Measurements from ENCODE around the gene TMEM175. TPM values are rescaled to one million over a fixed set of nuclear protein-coding genes. Genes with fewer than 3 reads are reported as not detected.

The TMEM175 gene
- total and polyA plus RNA-seq, 2 donors (not counting 1 experiment from before 2014, with no cell fraction given): 44.4 to 432 TPM

GRCh38 chr4:978957-979701, 46.9 kb downstream of the TMEM175 start:
- Mint-ChIP-seq H3K27me3 (no peaks in the 10 kb centered on the region), H3K4me1 (no peaks in the 10 kb centered on the region), H3K4me3 (no peak overlapping the region), H3K27ac (no peak overlapping the region), H3K9me3 (ENCODE audit: insufficient read depth) (no peaks in the 10 kb centered on the region)
- H3K9me3 ChIP-seq (ENCODE audit: control extremely low read depth in 1 of 3, control insufficient read depth in 2 of 3, insufficient read depth in 1 of 3, low read length in 2 of 3): peaks cover 0 to 14% (median 0%) of the 10 kb centered on the region in 3 donors
- no peaks in the 10 kb centered on the region for H3K27me3 ChIP-seq (replicated peaks in 1 of 4; ENCODE audit: control extremely low read depth in 1 of 4, control insufficient read depth in 3 of 4, insufficient read depth in 4 of 4, low read length in 3 of 4)
- ChIA-PET CTCF (no interaction called here), POLR2A (no interaction called here)
- no peaks in the 10 kb centered on the region for H3K36me3 ChIP-seq (replicated peaks in 1 of 2; ENCODE audit: control extremely low read depth in 1 of 2, control insufficient read depth in 1 of 2, extremely low read depth in 1 of 2, insufficient read depth in 2 of 2, low read length in 1 of 2)
- H3K27ac ChIP-seq (ENCODE audit: low read length in 2 of 2): no peak overlapping the region
- intact Hi-C loops (cut with micrococcal nuclease): no loop called here
- H3K79me2 ChIP-seq (ENCODE audit: control insufficient read depth, insufficient read depth, low read length): peaks cover 6% of the 10 kb centered on the region
- H3K4me1 ChIP-seq (ENCODE audit: control insufficient read depth in 2 of 2, insufficient read depth in 2 of 2, low read length in 2 of 2): no peaks in the 10 kb centered on the region
- H4K20me1 ChIP-seq (ENCODE audit: control insufficient read depth, insufficient read depth, low read length, poor library complexity, severe bottlenecking): peaks cover 2% of the 10 kb centered on the region
- ATAC-seq (ENCODE audit: low read depth) (no peak), DNase-seq (no peak)
- H3K4me3 ChIP-seq (ENCODE audit: control extremely low read depth in 1 of 5, extremely low read depth in 1 of 5, insufficient read depth in 1 of 5, low read depth in 2 of 5, low read length in 4 of 5): no peak overlapping the region
- no peak for TF ChIP-seq EZH2 (IDR thresholded peaks at IDR 0.05; ENCODE audit: borderline replicate concordance, insufficient read depth, low read depth, low read length, poor library complexity, severe bottlenecking)
- TF ChIP-seq, protein P1, sequence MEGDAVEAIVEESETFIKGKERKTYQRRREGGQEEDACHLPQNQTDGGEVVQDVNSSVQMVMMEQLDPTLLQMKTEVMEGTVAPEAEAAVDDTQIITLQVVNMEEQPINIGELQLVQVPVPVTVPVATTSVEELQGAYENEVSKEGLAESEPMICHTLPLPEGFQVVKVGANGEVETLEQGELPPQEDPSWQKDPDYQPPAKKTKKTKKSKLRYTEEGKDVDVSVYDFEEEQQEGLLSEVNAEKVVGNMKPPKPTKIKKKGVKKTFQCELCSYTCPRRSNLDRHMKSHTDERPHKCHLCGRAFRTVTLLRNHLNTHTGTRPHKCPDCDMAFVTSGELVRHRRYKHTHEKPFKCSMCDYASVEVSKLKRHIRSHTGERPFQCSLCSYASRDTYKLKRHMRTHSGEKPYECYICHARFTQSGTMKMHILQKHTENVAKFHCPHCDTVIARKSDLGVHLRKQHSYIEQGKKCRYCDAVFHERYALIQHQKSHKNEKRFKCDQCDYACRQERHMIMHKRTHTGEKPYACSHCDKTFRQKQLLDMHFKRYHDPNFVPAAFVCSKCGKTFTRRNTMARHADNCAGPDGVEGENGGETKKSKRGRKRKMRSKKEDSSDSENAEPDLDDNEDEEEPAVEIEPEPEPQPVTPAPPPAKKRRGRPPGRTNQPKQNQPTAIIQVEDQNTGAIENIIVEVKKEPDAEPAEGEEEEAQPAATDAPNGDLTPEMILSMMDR (IDR thresholded peaks at IDR 0.05): no peak
- H3K9ac ChIP-seq (ENCODE audit: low read length): no peak overlapping the region
- WGBS (ENCODE audit: insufficient coverage): 70% methylated on average over 12 of the region's 20 CpGs
- no peak overlapping the region for H3K4me2 ChIP-seq (replicated peaks; ENCODE audit: low read depth, low read length, poor library complexity, severe bottlenecking)
- no peak overlapping the region for H2AFZ ChIP-seq (ENCODE audit: insufficient read depth, low read depth, low read length, poor library complexity, severe bottlenecking)

DNA sequence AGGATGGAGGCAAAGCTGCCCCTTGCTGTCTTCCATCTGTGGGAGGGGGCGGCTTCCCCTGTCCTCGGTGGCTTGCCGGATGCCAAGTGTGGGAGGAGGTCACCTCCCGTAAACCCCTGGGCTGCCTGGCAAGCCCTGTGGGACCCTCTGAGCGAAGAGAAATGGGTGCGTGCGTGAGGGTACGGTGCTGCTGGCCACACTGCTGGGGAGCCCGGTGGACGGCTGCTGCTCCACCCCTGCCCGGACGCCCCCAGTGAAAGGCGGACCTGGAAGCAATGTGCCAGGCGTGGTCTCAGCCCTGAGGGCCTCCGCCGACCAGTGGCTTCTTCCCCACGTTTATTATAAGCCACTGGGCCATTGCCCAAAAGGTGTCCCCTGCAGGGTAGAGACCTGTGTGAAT, 50.0 kb downstream of the TMEM175 start:
- peaks cover 18 to 19% of the 10 kb centered on the region in 2 donors for H3K4me1 ChIP-seq (ENCODE audit: control insufficient read depth in 2 of 2, insufficient read depth in 2 of 2, low read length in 2 of 2)
- no peaks in the 10 kb centered on the region for H3K27me3 Mint-ChIP-seq
- H3K27ac ChIP-seq (ENCODE audit: low read length in 2 of 2): no peak overlapping the region
- no peak overlapping the region for H3K4me3 ChIP-seq (ENCODE audit: control extremely low read depth in 1 of 5, extremely low read depth in 1 of 5, insufficient read depth in 1 of 5, low read depth in 2 of 5, low read length in 4 of 5)
- no peaks in the 10 kb centered on the region for H3K27me3 ChIP-seq (replicated peaks in 1 of 4; ENCODE audit: control extremely low read depth in 1 of 4, control insufficient read depth in 3 of 4, insufficient read depth in 4 of 4, low read length in 3 of 4)
- no peak overlapping the region for H3K4me3 Mint-ChIP-seq
- H2AFZ ChIP-seq (ENCODE audit: insufficient read depth, low read depth, low read length, poor library complexity, severe bottlenecking): no peak overlapping the region
- H3K27ac Mint-ChIP-seq: no peak overlapping the region
- peaks cover 2% of the 10 kb centered on the region for H4K20me1 ChIP-seq (ENCODE audit: control insufficient read depth, insufficient read depth, low read length, poor library complexity, severe bottlenecking)
- no peak overlapping the region for H3K9ac ChIP-seq (ENCODE audit: low read length)
- H3K79me2 ChIP-seq (ENCODE audit: control insufficient read depth, insufficient read depth, low read length): peaks cover 12% of the 10 kb centered on the region
- ChIA-PET POLR2A (no interaction called here), CTCF (no interaction called here)
- peaks cover 17% of the 10 kb centered on the region for H3K4me1 Mint-ChIP-seq
- no peaks in the 10 kb centered on the region for H3K9me3 ChIP-seq (ENCODE audit: control extremely low read depth in 1 of 3, control insufficient read depth in 2 of 3, insufficient read depth in 1 of 3, low read length in 2 of 3)
- ATAC-seq (ENCODE audit: low read depth) (no peak), DNase-seq (no peak)
- no peak overlapping the region for H3K4me2 ChIP-seq (replicated peaks; ENCODE audit: low read depth, low read length, poor library complexity, severe bottlenecking)
- H3K36me3 ChIP-seq (replicated peaks in 1 of 2; ENCODE audit: control extremely low read depth in 1 of 2, control insufficient read depth in 1 of 2, extremely low read depth in 1 of 2, insufficient read depth in 2 of 2, low read length in 1 of 2): no peaks in the 10 kb centered on the region
- H3K9me3 Mint-ChIP-seq (ENCODE audit: insufficient read depth): no peaks in the 10 kb centered on the region
- TF ChIP-seq EZH2 (IDR thresholded peaks at IDR 0.05; ENCODE audit: borderline replicate concordance, insufficient read depth, low read depth, low read length, poor library complexity, severe bottlenecking): no peak
- TF ChIP-seq, protein P1 (IDR thresholded peaks at IDR 0.05): no peak
- intact Hi-C loops (cut with micrococcal nuclease): loop anchor here (10.0 kb wide), 1 partner anchor 737 kb away; no protein-coding TSS in a partner anchor
- 92% methylated on average over 17 of the region's 17 CpGs for WGBS (ENCODE audit: insufficient coverage)
